GM19397 (cell line): ENCODE data around the gene PRDX2.
A peak's percentile ranks its signal among the peaks of the same experiment; 100 is the strongest.

Source experiments
- ATAC-seq: cut with Tn5 transposase; IDR thresholded peaks from one replicate; pipeline ENCODE4 v1.9.1; 2021; ENCODE audit warnings: mild to moderate bottlenecking, moderate library complexity; ENCODE audit not compliant: unreplicated experiment

The PRDX2 gene

GRCh38 chr19:12792853-12793289 lies 8.7 kb downstream of the PRDX2 start:
- ATAC-seq: no peak

- no peak for ATAC-seq
Measured at GRCh38 chr19:12792051-12792852, 9.3 kb downstream of the PRDX2 start.

- ATAC-seq: peak; percentile 35
Measured at GRCh38 chr19:12791345-12792050, 10.1 kb downstream of the PRDX2 start, which contains the start of gene JUNB. TSS of gene JUNB (plus strand) at chr19:12791486. CDS start at chr19:12791772, 286 bp downstream.

GRCh38 chr19:12790628-12791344 lies 10.8 kb downstream of the PRDX2 start:
- no peak for ATAC-seq

- peak; percentile 31 for ATAC-seq
Measured at GRCh38 chr19:12789904-12790619, 11.5 kb downstream of the PRDX2 start.

- ATAC-seq: no peak
Measured at GRCh38 chr19:12789098-12789903, 12.3 kb downstream of the PRDX2 start.

GRCh38 chr19:12788682-12789097 lies 12.9 kb downstream of the PRDX2 start:
- ATAC-seq: no peak

- no peak for ATAC-seq
Measured at GRCh38 chr19:12788042-12788681, 13.4 kb downstream of the PRDX2 start.

GRCh38 chr19:12787458-12787857 lies 14.1 kb downstream of the PRDX2 start:
- no peak for ATAC-seq

- no peak for ATAC-seq
Measured at GRCh38 chr19:12786952-12787351, 14.6 kb downstream of the PRDX2 start.

- ATAC-seq: no peak
Measured at GRCh38 chr19:12786141-12786870, 15.3 kb downstream of the PRDX2 start.

- ATAC-seq: no peak
Measured at GRCh38 chr19:12785431-12786031, 16.1 kb downstream of the PRDX2 start.

GRCh38 chr19:12784871-12785430 lies 16.6 kb downstream of the PRDX2 start:
- no peak for ATAC-seq

- no peak for ATAC-seq
Measured at GRCh38 chr19:12784394-12784870, 17.2 kb downstream of the PRDX2 start.

- no peak for ATAC-seq
Measured at GRCh38 chr19:12783849-12784393, 17.7 kb downstream of the PRDX2 start.

- ATAC-seq: no peak
Measured at GRCh38 chr19:12783291-12783848, 18.2 kb downstream of the PRDX2 start.
